Non-pigmented ciliary epithelial cell (primary cell): Measurements from ENCODE around the gene MRPL20.
"Not testable (repeated sequence)": the region's sequence is repeated elsewhere in the genome, so short reads cannot be mapped to it uniquely, and the experiment has no call there.

ENCODE experiments used
- DNase-seq: peaks from one replicate; pipeline ENCODE4 v3.0.0-alpha.2; 2010; ENCODE audit warnings: low read depth

The MRPL20 gene

GRCh38 chr1:1385339-1385738, 21.8 kb downstream of the MRPL20 start:
- not testable (repeated sequence) for DNase-seq

GRCh38 chr1:1381294-1381693, 25.8 kb downstream of the MRPL20 start:
- DNase-seq = no peak

- no peak for DNase-seq
Measured at GRCh38 chr1:1380860-1381259, 26.2 kb downstream of the MRPL20 start.

DNA sequence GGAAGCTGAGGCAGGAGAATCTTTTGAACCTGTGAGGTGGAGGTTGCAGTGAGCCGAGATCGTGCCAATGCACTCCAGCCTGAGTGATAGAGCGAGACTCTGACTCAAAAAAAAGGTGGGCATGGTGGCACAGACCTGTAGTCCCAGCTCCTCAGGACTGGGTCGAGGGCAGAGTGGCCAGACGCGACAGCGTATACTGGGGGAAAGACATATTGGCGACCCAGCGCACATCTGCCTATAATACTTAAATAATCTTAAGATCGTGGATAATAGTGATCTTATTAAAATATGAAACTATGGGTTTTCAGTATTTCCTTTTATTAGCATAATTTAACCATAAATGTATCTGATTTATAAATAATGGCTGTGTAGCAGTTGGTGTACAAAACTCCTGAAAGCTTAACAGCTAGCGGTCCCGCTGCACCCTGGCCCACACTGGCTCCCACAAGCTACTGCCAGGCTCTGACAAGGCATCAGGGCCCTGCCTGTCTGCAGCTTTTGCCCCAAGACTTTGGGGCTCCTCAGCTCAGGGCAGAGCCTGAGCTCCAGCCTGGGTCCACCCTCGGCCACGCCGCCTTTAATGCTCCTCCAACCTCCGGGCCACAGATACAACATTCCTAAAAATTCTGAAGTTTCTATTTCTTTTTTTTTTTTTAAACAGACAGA, 29.4 kb downstream of the MRPL20 start:
- DNase-seq = no peak

DNA sequence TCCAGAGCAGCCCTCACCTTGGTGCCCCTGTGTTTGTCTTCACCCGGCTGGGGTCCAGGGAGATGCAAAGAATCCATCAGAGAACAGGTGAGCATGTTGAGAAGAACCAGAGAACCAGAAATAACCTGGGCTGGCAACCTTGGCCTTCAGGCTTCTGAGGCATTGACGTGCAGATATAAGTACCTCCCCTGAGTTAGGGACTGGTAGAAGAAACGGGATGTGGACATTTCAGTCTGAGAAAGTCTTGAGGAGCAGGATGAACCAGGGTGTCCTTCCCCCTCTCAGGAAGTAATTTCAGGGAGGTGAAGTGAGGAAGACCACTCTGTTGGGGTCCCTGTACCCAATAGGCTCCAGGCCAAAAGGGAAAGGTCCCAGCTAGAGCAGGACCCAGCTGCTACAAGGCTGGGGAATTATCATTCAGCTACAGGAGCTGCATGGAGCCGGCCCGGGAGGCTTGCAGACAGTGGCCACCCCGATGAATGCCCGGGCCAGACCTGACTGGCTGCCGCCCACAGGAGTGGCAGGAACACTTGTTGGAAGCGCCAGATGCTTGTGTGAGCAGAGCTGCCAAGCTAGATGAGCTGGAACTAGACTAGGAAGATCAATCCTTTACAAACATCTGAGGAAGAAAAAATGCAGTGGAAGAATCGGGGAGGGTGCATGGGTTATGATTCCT, 30.4 kb downstream of the MRPL20 start:
- no peak for DNase-seq

GRCh38 chr1:1374929-1375662, 32.0 kb downstream of the MRPL20 start, which contains the start of gene AURKAIP1:
Gene AURKAIP1, minus strand, starts transcription at chr1:1375207. Its CDS starts 451 bp downstream, at chr1:1374756.
- DNase-seq = peak; percentile 98

DNA sequence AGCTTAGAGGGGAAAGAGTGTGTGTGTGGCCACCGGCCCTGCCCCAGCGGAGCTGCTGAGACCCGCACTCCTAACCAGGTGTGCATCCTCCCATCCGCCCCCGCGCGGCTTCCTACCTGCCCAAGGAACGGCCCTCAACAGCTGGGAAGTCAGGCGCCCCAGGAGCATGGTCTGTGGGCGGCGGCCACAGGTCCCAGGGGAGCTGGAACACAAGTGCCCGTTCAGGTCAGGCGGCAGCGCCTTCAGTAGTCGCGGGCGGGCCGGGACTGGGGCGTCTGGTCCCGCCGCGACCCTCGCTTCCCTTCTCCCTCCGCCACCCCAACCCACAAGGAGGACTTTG, 32.5 kb downstream of the MRPL20 start:
- DNase-seq = no peak

- DNase-seq = no peak
Measured at GRCh38 chr1:1373815-1374588, 33.1 kb downstream of the MRPL20 start.

DNA sequence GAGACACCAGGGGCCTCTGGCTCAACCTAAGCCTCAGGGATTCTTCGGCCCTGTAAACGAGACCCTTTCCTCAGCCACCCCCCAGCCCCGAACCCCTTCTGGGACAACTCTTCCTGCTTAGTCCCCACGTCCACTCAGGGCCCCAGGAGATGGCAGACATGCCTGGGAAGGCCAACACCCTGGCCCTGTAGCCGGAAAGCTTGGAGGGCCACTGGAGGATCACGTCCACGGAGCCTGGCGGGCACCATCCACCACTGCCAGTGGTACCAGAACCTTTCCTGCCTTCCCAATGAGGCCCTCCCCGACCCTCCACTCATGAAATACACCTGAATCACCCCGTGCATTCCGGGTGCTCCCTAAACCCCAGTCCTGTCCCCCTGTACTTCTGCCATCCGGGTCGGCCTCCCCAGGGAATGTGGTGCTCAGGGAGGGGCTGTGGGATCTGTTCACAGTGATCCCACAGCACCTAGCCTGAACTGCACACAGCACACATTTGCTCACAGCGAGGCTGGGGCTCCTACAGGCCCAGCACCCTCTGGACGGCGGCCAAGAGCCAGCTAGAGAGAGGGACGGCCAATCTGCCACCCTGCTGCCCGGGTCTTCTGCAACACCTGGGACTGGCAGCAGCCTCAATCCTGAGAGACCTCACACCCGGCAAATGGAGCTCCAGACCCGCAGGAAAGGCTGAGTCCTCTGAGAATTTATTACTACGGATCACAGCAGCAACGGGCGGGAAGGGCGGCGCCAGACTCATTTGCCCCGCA, 33.9 kb downstream of the MRPL20 start:
- no peak for DNase-seq

DNA sequence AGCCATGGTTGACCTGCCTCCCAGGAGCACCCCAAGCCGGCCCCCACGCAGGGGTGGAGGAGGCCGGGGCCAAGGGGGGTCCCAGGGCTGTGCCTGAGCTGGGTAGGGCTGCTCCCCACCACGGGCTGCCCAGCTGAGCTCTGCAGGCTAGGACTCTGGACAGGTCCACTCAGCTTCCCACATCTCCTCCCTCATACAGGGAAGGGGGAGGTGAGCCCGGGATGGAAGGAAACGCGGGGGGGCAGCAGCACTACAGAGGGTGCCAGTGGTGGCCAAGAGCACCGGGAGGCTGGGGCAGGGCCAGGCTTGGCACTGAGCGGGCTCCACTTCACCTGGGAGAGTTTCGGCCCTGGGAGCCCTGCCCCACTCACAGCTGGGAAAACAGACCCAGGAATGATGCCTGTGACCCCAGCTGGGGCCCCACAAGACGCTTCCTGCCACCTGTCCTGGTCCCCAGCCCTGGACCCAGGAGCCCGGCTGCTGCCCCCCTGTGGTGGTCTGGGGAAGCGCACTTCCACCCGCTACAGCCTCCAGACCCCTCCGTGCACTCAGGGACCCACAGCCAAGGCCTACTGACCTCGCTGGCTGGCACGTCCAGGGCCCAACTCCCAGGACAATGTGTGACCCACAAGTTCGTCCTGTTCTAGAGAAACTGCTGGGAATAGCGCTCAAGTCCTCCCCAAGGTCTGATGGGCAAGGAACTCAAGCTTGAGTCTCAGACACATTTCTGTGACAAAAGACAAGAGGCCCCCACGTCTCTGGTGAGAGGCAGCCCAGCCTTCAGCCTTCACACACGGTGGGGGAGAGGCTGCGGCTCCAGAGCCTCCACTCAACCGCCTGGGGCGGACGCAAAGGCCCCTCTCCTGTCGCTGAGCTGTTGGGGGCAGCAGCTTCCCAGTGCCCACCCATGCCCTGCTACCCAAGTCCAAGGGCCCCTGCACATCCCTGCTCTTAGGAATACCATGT, 35.1 kb downstream of the MRPL20 start:
- DNase-seq = no peak

DNA sequence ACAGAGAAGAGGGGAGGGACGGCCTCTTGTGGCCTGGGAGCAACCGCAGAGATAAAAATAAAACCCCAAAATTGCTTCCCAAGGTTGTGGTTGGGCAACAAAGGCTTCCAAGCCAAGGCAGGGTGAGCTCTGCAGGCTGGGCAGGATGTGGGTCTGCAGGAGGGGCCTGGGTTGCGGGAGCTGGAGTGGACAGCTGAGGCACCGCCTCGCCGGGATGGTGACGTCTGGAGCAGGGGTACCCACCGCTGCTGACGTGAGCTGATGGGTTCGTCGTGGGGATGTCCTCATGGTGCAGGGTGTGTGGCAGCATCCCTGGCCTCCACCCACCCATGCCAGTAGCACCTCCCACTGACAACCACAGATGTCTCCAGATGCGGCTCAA, 35.7 kb downstream of the MRPL20 start:
- DNase-seq = no peak

- DNase-seq = no peak
Measured at GRCh38 chr1:1370771-1371300, 36.3 kb downstream of the MRPL20 start.

DNA sequence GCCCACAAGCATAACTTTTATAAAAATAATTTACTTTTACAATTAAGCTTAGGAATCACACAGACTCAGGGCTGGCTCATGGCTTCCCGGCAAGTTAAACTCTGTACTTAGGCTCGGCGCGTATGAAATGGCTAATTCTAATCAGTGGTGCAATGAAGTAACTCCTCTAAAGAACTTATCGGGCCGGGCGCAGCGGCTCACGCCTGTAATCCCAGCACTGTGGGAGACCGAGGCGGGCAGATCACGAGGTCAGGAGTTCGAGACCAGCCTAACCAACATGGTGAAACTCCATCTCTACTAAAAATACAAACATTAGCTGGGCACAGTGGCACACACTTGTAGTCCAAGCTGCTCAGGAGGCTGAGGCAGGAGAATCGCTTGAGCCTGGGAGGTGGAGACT, 37.0 kb downstream of the MRPL20 start:
- not testable (repeated sequence) for DNase-seq

DNA sequence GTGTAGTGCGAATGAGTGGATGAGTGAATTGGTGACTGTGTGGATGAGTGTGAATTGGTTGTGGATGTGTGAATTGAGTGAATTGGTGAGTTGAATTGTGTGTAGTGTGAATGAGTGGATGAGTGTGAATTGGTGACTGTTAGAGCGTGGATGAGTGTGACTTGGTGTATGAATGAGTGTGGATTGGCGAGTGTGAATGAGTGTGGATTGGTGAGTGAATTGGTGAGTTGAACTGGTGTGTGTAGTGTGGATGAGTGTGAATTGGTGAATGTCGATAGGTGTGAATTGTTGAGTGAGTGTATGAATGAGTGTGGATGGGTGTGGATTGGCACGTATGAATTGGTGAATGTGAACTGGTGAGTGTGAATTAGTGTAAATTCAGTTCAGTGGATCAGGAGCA, 39.8 kb downstream of the MRPL20 start:
- DNase-seq = no peak

DNA sequence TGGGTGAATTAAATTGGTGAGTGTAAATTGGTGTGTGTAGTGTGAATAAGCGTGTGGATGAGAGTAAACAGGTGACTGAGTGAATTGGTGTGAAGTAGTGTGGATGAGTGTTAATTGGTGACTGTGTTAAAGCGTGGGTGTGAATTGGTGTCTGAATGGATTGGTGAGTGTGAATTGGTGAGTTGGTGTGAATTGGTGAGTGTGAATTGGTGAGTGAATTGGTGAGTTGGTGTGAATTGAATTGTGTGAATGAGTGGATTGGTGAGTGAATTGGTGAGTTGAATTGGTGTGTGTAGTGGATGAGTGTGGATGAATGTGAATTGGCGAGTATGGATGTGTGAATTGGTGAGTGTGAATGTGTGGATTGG, 40.4 kb downstream of the MRPL20 start:
- DNase-seq = no peak

- DNase-seq = no peak
Measured at GRCh38 chr1:1365875-1366698, 41.0 kb downstream of the MRPL20 start.

- DNase-seq = no peak
Measured at GRCh38 chr1:1364266-1364665, 42.8 kb downstream of the MRPL20 start.

DNA sequence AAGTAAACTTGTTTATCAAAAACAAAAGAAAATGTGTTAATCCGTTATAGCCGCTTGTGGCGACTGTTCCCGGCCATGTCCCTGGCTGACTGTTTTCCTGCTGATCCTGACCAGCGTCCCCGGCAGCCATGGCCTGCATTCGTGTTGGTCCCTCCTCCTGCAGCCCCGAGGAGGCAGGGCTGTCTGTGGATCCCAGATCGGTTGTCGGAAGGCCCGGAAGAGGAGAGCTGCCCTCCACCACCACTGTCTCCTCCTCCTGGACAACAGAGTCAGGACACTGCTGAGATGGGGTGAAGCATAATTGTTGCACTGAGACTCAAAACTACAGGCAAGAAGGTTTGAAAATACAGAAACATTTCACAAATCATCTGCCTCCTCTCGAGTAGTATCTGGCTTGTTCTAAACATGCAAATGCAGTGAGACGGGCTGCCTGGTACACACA, 45.1 kb downstream of the MRPL20 start:
- DNase-seq = no peak

- no peak for DNase-seq
Measured at GRCh38 chr1:1361233-1361981, 45.7 kb downstream of the MRPL20 start.
